ENCODE measurements around the gene PARP6.
A peak's percentile ranks its signal among the peaks of the same experiment; 100 is the strongest.
"Not testable (repeated sequence)": the region's sequence is repeated elsewhere in the genome, so short reads cannot be mapped to it uniquely, and the experiment has no call there.

The PARP6 gene

DNA sequence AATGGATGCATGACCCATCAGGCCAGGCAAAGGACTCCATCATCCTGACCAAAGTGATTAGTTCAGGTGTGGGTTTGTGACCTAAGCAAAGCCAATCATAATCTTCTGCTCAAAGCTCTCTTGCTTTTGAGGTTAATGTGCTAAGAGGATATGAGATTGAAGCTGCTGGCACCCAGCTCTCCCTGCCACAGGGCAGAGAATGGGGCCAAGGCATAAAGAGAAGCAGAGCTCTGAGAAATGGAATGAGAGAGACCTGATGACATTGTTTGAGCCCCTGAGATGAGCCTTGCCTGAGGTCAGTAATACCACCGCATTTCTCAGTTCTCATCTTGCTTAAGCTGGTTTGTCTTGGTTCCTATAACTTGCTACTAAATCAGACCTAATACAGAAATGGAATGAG is 6.4 kb upstream of the PARP6 start:
- no peak for DNase-seq (ENCODE audit: low read depth in 2 of 2)

DNA sequence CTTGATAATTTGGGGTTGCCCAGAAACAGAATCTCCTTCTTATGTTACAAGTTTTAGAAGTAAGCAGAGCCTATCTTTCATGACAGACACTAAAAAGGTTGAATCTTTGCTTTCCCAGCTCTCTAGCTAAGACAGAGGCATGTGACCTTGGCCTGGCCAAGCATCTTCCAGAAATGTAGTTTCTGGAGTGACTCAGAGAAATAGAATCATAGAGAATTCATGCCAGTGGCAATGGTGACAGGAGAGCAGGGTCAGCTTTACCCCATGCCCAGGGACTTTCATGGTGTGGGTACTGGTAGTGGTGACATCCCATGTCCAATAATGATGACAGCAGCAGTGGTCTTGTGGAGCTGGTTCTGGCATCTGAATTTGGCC is 4.0 kb upstream of the PARP6 start:
- DNase-seq (ENCODE audit: low read depth in 2 of 2), result no peak

GRCh38 chr15:72275635-72276325 is 3.4 kb upstream of the PARP6 start:
- not testable (repeated sequence) for DNase-seq (ENCODE audit: low read depth in 2 of 2)

GRCh38 chr15:72272997-72273352 is 621 bp upstream of the PARP6 start:
- no peak for DNase-seq (ENCODE audit: low read depth in 2 of 2)

GRCh38 chr15:72271895-72272212 is 500 bp downstream of the PARP6 start:
- peak in 1 of 2 experiments; percentile 14 for DNase-seq (ENCODE audit: low read depth in 2 of 2)

DNA sequence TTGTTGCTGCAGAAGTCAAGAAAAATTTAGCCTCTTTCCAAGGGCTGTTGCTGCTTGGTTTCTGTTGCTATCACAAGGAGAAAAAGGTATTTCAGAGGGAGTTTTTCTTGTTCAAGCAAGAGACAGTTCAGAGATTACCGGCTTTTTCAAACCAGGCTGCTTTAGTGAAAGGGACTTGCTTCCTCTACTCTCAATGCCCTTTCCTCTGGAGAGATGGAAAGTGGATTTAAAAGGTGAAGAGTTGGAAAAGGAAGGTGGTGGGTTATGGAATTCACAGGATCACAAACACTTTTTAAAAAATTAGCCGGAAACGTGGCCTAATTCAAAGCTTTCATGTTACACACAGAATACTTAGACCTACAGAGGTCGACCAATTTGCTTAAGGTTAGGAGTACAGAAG is 1.1 kb downstream of the PARP6 start:
- DNase-seq (ENCODE audit: low read depth in 2 of 2), result no peak

DNA sequence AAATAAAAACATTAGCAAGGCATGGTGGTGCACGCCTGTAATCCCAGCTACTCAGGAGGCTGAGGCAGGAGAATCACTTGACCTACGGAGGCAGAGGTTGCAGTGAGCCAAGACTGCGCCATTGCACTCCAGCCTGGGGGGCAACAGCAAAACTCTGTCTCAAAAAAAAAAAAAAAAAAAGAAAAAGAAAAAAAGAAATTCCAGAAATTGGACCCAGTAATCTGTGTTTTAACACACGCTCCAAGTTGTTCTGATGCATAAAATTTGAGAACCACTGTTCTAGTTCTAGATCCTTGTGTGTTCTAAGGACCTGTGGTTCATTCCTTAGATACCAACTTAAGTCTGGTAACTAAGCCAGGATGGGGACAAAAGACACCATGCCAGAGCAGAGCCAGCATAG is 2.6 kb downstream of the PARP6 start:
- DNase-seq (ENCODE audit: low read depth in 2 of 2), result no peak

DNA sequence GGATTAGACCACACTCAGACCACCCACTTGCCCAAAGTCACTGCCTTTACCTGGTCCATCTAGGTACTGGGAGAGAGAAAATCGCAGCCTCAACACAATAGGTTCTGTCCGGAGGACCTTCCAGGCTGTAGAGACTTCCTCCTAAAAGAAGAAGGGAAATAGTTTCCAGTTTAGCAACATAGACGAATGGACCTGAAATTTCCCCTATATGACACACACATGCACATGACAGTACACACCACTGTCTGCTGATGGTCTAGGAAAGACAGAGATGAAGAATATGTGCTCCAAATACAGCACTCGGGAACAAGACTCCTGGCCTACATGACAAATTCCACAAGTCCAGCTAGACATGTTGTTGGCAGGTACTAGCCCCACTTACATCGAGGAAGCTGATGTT is 7.3 kb downstream of the PARP6 start:
- DNase-seq (ENCODE audit: low read depth in 2 of 2), result no peak

DNA sequence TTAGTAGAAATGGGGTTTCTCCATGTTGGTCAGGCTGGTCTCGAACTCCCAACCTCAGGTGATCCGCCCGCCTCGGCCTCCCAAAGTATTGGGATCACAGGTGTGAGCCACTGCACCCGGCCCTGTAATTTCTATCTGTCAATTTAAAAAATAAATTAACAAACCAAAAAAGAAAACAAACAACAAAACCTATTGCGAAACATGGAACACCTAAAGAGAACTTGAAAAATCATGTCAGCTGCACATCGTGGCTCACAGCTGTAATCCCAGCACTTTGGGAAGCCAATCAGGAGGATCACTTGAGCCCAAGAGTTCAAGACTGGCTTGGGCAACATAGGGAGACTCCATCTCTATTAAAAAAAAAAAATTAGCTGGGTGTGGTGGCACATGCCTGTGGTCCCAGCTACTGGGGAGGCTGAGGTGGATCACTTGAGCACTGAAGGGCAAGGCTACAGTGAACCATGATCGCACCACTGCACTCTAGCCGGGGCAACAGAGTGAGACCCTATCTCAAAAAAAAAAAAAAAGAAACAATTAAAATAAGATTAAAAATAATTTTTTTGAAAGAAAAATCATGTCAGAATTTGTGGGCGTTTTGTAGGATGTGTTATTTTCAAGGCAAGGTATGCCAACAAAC is 19.6 kb downstream of the PARP6 start:
- no peak for DNase-seq (ENCODE audit: low read depth in 2 of 2)

GRCh38 chr15:72249142-72249810 is 23.1 kb downstream of the PARP6 start:
- no peak for DNase-seq (ENCODE audit: low read depth in 2 of 2)

DNA sequence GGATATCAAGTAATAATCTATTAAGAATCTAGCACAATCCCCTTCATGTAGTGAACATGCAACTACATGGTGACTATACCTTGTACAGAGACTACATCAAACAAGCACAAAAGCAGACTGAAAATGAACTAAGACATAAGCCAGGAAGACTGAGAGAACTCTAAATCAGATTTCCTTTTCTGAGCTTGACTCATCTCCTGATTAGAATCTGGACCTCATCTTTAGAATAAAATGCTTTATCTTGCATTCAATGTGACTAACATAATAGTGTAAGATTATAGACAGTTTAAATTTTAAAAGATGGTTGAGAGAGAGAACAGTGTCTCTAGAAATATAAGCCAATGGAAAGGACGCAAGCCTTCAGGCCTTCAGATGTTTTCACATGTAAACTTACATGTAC is 23.8 kb downstream of the PARP6 start:
- no peak for DNase-seq (ENCODE audit: low read depth in 2 of 2)

DNA sequence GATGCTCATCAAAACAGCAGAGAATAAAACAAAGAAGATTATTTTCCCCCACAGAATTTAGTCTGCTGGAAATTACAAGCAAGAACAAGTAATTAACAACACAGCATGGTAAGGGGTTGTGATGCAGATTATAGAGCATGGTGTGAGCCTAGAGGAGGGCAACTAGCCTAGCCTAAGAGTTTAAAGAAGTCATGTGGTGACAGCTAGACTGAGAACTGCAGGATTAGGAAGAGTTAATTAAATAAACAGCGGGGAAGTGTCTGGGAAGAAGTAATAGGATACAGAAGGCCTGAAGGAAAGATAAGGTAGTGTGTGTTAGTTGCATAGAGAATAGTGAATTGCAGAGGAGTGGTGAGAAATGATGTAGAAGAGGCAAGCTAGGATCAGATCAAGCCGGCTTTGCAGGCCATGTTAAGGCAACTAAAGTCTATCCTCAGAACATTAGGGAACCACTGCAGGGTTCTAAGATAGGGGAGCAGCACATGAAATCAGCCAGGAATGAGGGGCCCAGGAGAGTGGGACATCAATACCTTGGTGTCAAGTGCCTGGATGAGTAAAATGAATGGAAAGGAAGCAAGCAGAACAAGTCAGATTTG is 29.5 kb downstream of the PARP6 start:
- DNase-seq (ENCODE audit: low read depth in 2 of 2), result no peak

GRCh38 chr15:72239652-72240051 is 32.7 kb downstream of the PARP6 start:
- DNase-seq (ENCODE audit: low read depth in 2 of 2), result no peak

GRCh38 chr15:72238586-72238985 is 33.8 kb downstream of the PARP6 start:
- no peak for DNase-seq (ENCODE audit: low read depth in 2 of 2)

DNA sequence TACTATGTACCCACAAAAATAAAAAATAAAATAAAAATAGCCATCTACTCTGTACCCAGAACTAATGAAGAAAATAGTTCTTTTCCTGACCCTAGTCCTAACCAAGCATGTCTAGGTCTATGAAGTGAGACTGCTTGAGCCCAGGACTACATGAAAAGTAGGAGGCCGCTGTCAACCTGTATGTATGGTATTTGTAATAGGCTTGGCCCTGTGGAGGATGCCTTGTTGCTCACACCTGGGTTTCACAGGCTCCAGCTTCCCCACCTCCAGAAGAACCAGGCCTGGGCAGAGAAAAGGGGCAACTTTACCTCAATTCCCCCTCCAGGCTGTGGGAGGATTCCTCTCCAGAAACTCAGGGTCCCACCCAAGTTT is 34.5 kb downstream of the PARP6 start:
- no peak for DNase-seq (ENCODE audit: low read depth in 2 of 2)

DNA sequence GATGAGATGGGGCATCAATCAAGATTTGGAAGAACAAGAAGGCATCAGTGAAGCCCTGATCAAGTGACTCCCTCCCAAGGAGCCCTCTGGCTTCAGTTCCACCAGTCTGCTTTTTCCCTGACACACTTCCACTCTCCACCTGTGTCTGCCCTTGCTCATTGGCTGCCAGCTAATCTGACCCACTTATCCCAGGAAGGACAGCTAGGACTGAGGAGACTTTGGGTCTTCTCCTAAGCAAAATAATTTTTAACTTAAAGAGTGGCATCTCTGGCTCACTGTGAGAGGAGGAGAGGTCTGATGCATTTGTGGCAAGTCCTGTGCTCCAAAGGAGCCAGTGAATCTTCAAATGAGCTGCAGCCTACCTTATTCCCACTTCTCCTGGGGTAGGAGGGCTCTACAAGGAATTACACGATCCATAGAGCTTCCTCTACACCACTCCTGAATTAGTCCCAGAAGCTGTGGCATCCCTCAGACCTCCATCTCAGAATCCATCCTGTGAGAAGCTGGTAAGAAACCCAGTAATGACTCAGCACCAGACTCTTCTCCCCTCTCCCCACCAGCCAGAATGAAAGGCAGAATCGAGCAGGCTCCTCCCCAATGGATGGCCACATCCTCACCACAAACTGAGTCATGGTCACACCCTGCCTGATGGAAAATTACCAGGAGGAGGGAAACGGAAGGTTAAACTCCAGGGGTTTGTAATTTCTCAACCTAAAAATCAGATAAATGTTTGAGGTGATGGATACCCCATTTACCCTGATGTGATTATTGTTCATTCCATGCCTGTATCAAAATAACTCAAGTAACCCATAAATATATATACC is 35.1 kb downstream of the PARP6 start:
- DNase-seq (ENCODE audit: low read depth in 2 of 2), result peak; percentile 62 to 75

GRCh38 chr15:72236381-72237003 is 35.9 kb downstream of the PARP6 start:
- DNase-seq (ENCODE audit: low read depth in 2 of 2), result no peak

DNA sequence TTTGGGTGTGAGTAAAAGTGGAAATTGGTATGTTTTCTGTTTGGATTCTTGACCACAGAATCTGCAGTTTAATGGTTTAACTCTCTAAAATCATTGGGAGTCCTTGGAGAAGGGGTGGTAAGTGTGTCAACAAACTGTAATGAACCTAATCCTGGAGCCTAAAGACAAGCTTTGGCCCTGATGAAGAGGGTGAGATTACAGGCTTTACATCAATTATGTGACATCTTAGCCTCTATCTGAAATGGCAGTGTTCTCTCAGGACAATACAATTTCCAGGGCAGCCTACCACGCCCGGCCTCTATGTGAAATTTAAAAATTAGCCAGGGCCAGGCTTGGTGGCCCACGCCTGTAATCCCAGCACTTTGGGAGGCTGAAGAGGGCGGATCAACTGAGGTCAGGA is 37.1 kb downstream of the PARP6 start:
- DNase-seq (ENCODE audit: low read depth in 2 of 2), result no peak

DNA sequence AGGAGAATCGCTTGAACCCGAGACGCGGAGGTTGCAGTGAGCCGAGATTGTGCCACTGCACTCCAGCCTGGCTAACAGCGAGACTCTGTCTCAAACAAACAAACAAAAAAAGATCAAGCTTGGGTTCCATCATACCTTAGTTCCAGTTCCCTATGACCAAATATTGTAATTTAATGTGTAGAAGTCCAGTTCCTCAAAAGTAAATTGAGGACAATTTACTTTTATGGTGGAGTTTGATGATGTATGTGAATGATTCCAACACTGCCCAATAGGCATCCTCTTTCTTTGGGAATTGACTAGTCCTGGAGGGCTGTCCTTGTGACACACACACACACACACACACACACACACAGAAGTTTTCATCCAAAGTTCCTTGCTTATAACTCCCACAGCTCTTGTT is 38.6 kb downstream of the PARP6 start:
- no peak for DNase-seq (ENCODE audit: low read depth in 2 of 2)

DNA sequence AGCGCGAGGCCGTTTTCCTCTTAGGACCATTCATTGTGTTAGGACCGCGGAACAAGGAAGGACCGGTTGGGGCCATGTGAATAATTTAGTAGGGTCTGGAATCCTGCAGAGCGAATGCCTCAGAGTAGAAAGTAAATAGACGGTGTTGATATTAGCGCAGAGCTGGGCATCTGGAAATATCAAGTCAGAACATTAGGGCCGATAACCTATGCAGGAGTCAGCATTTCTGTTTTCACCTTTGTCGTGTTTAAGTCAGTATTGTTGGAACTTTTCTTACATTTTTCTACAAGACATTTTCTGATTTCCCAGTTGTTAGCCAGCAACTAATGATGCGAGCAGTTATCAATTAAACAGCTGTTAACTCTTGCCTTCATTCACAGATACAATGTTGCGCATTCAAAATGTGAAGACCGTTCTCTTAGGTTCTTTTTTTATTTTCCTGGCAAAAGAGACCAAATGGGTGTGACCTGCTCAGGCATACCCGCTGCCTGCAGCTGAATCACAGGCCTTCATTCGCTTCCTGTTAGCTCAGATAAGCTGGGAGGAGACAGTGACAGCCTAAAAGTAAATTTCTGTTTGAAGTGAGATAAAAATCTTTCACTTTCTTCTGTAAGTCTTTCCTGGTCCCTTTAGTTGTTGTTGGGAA is 40.4 kb downstream of the PARP6 start:
- DNase-seq (ENCODE audit: low read depth in 2 of 2), result peak in 1 of 2 experiments; percentile 42
